ENCODE results near the gene FGF18.
"Not testable (repeated sequence)": the region's sequence is repeated elsewhere in the genome, so short reads cannot be mapped to it uniquely, and the experiment has no call there.

The FGF18 gene

GRCh38 chr5:171492781-171493180 is 73.3 kb downstream of the FGF18 start:
- TF ChIP-seq CTCF (conservative IDR thresholded peaks at IDR 0.05; ENCODE audit: low read depth, low read length), result no peak
- no peak overlapping the region for H3K4me3 ChIP-seq (ENCODE audit: low read length)
- DNase-seq (ENCODE audit: low read depth), result no peak

DNA sequence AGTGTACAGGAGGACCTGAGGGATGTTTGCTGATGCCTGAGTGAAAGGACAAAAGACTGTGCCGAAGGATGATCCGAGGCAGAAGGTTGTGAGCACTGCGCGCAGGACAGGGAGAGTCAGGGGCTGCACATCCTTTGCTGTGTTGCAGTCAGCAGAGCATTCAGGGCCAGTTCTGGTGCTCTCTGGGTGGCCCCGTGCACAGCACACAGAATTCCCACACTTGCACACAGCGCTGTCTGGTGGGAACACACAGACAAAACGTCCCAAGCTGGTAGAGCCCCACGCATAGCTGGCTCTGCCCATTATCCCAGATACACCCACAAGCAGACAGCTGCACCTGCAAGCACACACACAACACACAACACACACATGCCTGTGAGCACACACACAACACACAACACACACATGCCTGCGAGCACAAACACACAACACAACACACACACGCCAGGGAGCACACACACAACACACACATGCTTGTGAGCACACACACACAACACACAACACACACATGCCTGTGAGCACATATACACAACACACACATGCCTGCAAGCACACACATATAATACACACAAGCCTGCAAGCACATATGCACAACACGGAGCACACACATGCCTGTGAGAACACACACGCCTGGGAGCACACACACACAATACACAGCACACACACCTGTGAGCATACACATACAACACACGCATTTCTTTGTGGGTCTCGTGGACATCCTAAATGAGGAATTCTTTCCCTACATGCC is 74.4 kb downstream of the FGF18 start:
- no peak for DNase-seq (ENCODE audit: low read depth)
- no peak overlapping the region for H3K4me3 ChIP-seq (ENCODE audit: low read length)
- no peak for TF ChIP-seq CTCF (conservative IDR thresholded peaks at IDR 0.05; ENCODE audit: low read depth, low read length)

DNA sequence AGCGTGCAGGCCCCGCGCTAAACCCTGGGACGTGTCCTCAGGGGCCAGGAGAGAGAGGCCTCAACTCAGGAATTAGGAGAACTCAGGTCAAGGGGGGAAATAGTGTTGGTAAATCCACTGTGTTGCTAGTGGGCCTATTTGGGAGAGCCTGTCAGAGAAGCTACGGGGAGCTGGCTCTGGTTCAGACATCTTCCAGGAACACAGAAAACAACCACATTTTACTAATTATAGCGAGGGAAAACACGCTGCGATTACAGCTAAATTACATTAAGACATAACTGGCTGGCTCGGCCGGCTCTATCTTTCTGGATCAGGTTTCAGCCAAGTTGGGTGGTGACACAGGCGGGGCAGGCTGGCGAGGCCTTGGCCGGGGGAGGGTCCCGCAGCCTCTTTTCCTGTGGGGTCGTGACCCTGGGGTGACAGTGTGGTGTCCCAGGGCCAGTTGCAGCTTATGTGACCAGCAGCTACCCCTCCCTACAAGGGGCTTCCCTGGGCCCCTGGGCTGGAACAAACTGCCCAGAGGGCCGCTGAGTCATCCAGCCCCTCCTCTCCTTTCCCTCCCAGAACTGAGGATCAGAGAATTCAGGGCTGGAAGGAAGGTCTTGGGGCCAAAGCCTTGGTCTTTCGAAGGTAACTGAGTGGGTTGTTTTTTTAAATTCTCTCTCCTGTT is 75.1 kb downstream of the FGF18 start:
- H3K4me3 ChIP-seq (ENCODE audit: low read length), result peak overlapping the region; percentile 8
- no peak for TF ChIP-seq CTCF (conservative IDR thresholded peaks at IDR 0.05; ENCODE audit: low read depth, low read length)
- DNase-seq (ENCODE audit: low read depth), result peak; percentile 38

- TF ChIP-seq CTCF (conservative IDR thresholded peaks at IDR 0.05; ENCODE audit: low read depth, low read length), result no peak
- H3K4me3 ChIP-seq (ENCODE audit: low read length), result no peak overlapping the region
- DNase-seq (ENCODE audit: low read depth), result no peak
Measured at GRCh38 chr5:171495122-171495700, 75.8 kb downstream of the FGF18 start.

DNA sequence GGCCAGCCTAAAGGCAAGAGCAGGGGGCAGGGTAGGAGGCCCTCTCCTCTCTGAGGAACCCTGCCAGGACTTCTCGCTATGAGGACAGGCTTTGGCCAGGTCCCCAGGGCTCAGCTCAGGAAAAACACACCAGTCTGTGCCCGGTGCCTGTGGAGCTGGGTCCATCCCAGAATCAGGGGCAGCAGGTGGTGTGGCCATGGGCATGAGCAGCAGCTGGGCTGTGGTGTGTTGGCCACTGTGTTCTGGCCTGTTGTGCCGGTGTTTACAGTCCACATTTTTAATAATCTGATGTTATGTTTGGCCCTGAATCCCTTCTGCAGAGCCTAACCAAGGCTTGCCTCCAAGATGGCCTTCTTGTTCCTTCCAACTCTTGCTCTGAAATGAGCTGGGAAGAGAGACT is 77.0 kb downstream of the FGF18 start:
- no peak overlapping the region for H3K4me3 ChIP-seq (ENCODE audit: low read length)
- no peak for DNase-seq (ENCODE audit: low read depth)
- TF ChIP-seq CTCF (conservative IDR thresholded peaks at IDR 0.05; ENCODE audit: low read depth, low read length), result no peak

DNA sequence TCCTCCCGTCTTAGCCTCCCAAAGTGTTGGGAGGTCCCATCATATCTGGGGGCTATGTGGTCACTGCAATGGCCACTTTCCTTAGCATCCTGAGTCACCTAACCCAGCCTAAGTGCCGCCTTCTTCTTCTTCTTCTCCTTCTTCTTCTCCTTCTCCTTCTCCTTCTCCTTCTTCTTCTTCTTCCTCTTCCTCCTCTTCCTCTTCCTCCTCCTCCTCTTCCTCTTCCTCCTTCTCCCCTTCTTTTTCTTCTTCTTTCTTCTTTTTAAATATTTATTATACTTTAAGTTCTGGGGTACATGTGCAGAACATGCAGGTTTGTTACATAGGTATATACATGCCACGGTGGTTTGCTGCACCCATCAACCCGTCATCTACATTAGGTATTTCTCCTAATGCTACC is 78.0 kb downstream of the FGF18 start:
- DNase-seq (ENCODE audit: low read depth); H3K4me3 ChIP-seq (ENCODE audit: low read length): not testable (repeated sequence)

- no peak for DNase-seq (ENCODE audit: low read depth)
- no peak for TF ChIP-seq CTCF (conservative IDR thresholded peaks at IDR 0.05; ENCODE audit: low read depth, low read length)
- H3K4me3 ChIP-seq (ENCODE audit: low read length), result no peak overlapping the region
Measured at GRCh38 chr5:171498166-171498565, 78.7 kb downstream of the FGF18 start.

Data from retinal pigment epithelial cell (primary cell).